ENCODE data around the gene TEC. TPM values are rescaled to one million over a fixed set of nuclear protein-coding genes. Genes with fewer than 3 reads are reported as not detected.
A peak's percentile ranks its signal among the peaks of the same experiment; 100 is the strongest.

The TEC gene
- total and polyA plus RNA-seq, 2 of the 8 experiments (the other 6 are each of a cell fraction or from before 2014, with no cell fraction given): 0.73 to 1.8 TPM

DNA sequence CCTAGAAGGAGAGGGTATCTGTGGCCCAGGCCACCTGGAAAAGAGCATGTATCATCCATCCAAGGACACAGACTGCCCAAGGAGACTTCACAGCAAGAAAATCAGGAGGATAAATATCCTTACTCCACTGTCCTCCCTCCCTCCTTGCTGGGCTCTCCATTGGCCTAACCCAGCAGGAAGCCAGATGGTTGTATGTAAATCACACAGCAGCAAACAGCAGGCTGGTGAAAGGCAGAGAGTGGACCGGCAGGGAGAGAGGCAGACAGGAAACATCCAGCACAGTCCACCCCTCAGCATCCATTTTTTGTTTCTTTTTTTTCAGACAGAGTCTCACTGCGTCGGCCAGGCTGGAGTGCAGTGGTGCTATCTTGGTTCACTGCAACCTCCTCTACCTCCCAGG, 153.1 kb downstream of the TEC start:
- FAIRE-seq (no peak), DNase-seq (ENCODE audit: low read depth in 1 of 2, low spot score in 2 of 2) (no peak)
- H2BK20ac ChIP-seq (ENCODE audit: low read length): no peak overlapping the region
- peaks cover 0 to 3% (median 1%) of the 10 kb centered on the region in 4 experiments; a peak in 3 of 7 replicates for H3K4me1 ChIP-seq (replicated peaks in 1 of 4; ENCODE audit: control insufficient read depth in 3 of 4, insufficient read depth in 4 of 4, low read length in 3 of 4)
- no peaks in the 10 kb centered on the region for H3K27me3 ChIP-seq (replicated peaks in 1 of 4; ENCODE audit: control insufficient read depth in 3 of 4, extremely low read depth in 1 of 4, insufficient read depth in 3 of 4, low read length in 3 of 4)
- no peaks in the 10 kb centered on the region for H3K23me2 ChIP-seq (ENCODE audit: low read depth, low read length)
- H4K20me1 ChIP-seq (replicated peaks in 1 of 2; ENCODE audit: control insufficient read depth in 1 of 2, insufficient read depth in 2 of 2, low read length in 2 of 2): no peaks in the 10 kb centered on the region
- WGBS, 2 experiments (ENCODE audit: extremely low coverage in 1 of 2, insufficient coverage in 1 of 2, insufficient read length in 1 of 2, insufficient replicate concordance in 2 of 2, low coverage in 1 of 2, low lambda C conversion rate in 2 of 2, missing lambda C conversion rate in 1 of 2): 72% methylated on average over 3 of the region's 3 CpGs; no CpG with 5 or more reads in 1 of the 2 experiments
- no peak overlapping the region for H2BK12ac ChIP-seq (ENCODE audit: low read depth, low read length)
- no peak overlapping the region for H3K56ac ChIP-seq (replicated peaks; ENCODE audit: insufficient read length, low read depth, low read length)
- no peak overlapping the region for H3K4ac ChIP-seq (replicated peaks; ENCODE audit: insufficient read length, low read depth, low read length)
- no peaks in the 10 kb centered on the region for H3K36me3 ChIP-seq (ENCODE audit: control insufficient read depth in 2 of 4, insufficient read depth in 4 of 4, low read length in 3 of 4)
- 0 out of 2 replicates have a peak overlapping the region, but pooled peaks have one; percentile 46 for H2BK15ac ChIP-seq (ENCODE audit: low read length)
- H4K5ac ChIP-seq (ENCODE audit: insufficient read length, low read depth, low read length): no peak overlapping the region
- ChIA-PET POLR2A (ENCODE audit: partially characterized antibody) (interaction anchor here (2.3 kb wide), 1 partner anchor 11 kb away, joined by 5 read pairs; no protein-coding TSS in a partner anchor), CTCF (ENCODE audit: partially characterized antibody) (no interaction called here)
- H2BK120ac ChIP-seq (replicated peaks; ENCODE audit: low read depth, low read length): no peak overlapping the region
- no peaks in the 10 kb centered on the region for H3K79me2 ChIP-seq (ENCODE audit: control insufficient read depth in 1 of 2, insufficient read depth in 2 of 2, low read length in 2 of 2)
- H3K27ac ChIP-seq (ENCODE audit: low read depth, low read length): no peak overlapping the region
- H3K79me1 ChIP-seq (ENCODE audit: low read depth, low read length): no peaks in the 10 kb centered on the region
- no peak overlapping the region for H4K8ac ChIP-seq (ENCODE audit: extremely low read depth, insufficient read depth, low read length)
- no peak overlapping the region for H2BK5ac ChIP-seq (ENCODE audit: low read depth, low read length)
- H3K9ac ChIP-seq (replicated peaks in 1 of 4; ENCODE audit: extremely low read depth in 1 of 4, low read depth in 3 of 4, low read length in 3 of 4): no peak overlapping the region
- H3K18ac ChIP-seq (ENCODE audit: extremely low read depth, low read length): no peak overlapping the region
- H2AFZ ChIP-seq (ENCODE audit: low read length): peak overlapping the region; percentile 74; the same call in 1 of the 2 replicates
- no peaks in the 10 kb centered on the region for H3K9me3 ChIP-seq (ENCODE audit: insufficient read depth in 2 of 2, low read depth in 1 of 2, low read length in 1 of 2)
- H3K14ac ChIP-seq (ENCODE audit: insufficient read length): no peak overlapping the region
- H2AK5ac ChIP-seq (ENCODE audit: low read depth, low read length): no peak overlapping the region
- H3K4me2 ChIP-seq (ENCODE audit: insufficient read depth in 1 of 2, low read depth in 2 of 2, low read length in 2 of 2): no peak overlapping the region
- no peak overlapping the region for H4K91ac ChIP-seq (replicated peaks; ENCODE audit: insufficient read length, low read length)
- no peak overlapping the region for H3K23ac ChIP-seq (ENCODE audit: insufficient read length)
- no peak overlapping the region for H3K4me3 ChIP-seq (ENCODE audit: extremely low read depth in 1 of 4, insufficient read depth in 2 of 4, low read depth in 3 of 4, low read length in 4 of 4)
- TF ChIP-seq JUND (IDR thresholded peaks at IDR 0.05; ENCODE audit: low read length): no peak
- TF ChIP-seq, protein P1, sequence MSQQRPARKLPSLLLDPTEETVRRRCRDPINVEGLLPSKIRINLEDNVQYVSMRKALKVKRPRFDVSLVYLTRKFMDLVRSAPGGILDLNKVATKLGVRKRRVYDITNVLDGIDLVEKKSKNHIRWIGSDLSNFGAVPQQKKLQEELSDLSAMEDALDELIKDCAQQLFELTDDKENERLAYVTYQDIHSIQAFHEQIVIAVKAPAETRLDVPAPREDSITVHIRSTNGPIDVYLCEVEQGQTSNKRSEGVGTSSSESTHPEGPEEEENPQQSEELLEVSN (IDR thresholded peaks at IDR 0.05): no peak
- no peak for TF ChIP-seq ZNF274 (IDR thresholded peaks at IDR 0.05; ENCODE audit: borderline replicate concordance, extremely low read depth, low read length)
- no peak for TF ChIP-seq TAF1 (IDR thresholded peaks at IDR 0.05; ENCODE audit: low read depth, low read length)
- TF ChIP-seq JUN (IDR thresholded peaks at IDR 0.05; ENCODE audit: low read depth, low read length): no peak
- no peak for TF ChIP-seq SAP30 (IDR thresholded peaks at IDR 0.05; ENCODE audit: insufficient read depth, insufficient replicate concordance, low read length)
- TF ChIP-seq SP4 (IDR thresholded peaks at IDR 0.05; ENCODE audit: low read length): no peak
- TF ChIP-seq, protein P2, sequence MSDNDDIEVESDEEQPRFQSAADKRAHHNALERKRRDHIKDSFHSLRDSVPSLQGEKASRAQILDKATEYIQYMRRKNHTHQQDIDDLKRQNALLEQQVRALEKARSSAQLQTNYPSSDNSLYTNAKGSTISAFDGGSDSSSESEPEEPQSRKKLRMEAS (IDR thresholded peaks at IDR 0.05): no peak
- no peak for TF ChIP-seq EZH2 (IDR thresholded peaks at IDR 0.05; ENCODE audit: low read depth, low read length, severe bottlenecking)
- no peak for TF ChIP-seq RFX5 (IDR thresholded peaks at IDR 0.05; ENCODE audit: borderline replicate concordance, low read depth, low read length)
- no peak for TF ChIP-seq CBX5 (IDR thresholded peaks at IDR 0.05; ENCODE audit: low read depth, low read length)
- TF ChIP-seq BCL11A (IDR thresholded peaks at IDR 0.05; ENCODE audit: low read depth in 2 of 2, low read length in 2 of 2): no peak
- TF ChIP-seq CBX8 (IDR thresholded peaks at IDR 0.05; ENCODE audit: borderline replicate concordance, low read depth, low read length): no peak

Measured in H1 (cell line).